ENCODE measurements around the gene SRGN. TPM values are rescaled to one million over a fixed set of nuclear protein-coding genes. Genes with fewer than 3 reads are reported as not detected.

The SRGN gene
- total RNA-seq, 1 experiment from 2014 or later = 0.32 TPM

DNA sequence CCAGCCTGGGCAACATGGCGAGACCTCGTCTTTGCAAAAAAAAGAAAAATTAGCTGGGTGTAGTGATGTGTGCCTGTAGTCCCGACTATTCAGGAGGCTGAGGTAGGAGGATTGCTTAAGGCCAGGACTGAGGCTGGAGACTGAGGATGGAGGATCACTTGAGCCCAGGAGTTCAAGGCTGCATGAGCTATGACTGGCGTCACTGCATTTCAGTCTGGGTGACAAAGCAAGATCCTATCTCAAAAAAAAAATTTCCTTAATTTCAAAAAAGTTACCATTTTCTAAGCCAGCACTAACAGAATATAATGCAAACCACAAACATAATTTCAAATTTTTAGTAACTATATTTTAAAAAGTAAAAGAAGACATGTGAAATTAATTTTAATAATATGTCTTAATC lies 13.4 kb upstream of the SRGN start:
- TF ChIP-seq, protein P1, sequence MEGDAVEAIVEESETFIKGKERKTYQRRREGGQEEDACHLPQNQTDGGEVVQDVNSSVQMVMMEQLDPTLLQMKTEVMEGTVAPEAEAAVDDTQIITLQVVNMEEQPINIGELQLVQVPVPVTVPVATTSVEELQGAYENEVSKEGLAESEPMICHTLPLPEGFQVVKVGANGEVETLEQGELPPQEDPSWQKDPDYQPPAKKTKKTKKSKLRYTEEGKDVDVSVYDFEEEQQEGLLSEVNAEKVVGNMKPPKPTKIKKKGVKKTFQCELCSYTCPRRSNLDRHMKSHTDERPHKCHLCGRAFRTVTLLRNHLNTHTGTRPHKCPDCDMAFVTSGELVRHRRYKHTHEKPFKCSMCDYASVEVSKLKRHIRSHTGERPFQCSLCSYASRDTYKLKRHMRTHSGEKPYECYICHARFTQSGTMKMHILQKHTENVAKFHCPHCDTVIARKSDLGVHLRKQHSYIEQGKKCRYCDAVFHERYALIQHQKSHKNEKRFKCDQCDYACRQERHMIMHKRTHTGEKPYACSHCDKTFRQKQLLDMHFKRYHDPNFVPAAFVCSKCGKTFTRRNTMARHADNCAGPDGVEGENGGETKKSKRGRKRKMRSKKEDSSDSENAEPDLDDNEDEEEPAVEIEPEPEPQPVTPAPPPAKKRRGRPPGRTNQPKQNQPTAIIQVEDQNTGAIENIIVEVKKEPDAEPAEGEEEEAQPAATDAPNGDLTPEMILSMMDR (conservative IDR thresholded peaks at IDR 0.05; ENCODE audit: low read depth, low read length) = no peak
- TF ChIP-seq EZH2 (IDR thresholded peaks at IDR 0.05; ENCODE audit: borderline replicate concordance, low read depth, low read length, poor library complexity, severe bottlenecking) = no peak
- intact Hi-C loops (cut with micrococcal nuclease; ENCODE audit: unreplicated experiment) = no loop called here
- no peaks in the 10 kb centered on the region for H3K9me3 ChIP-seq (ENCODE audit: low read depth, low read length, poor library complexity, severe bottlenecking)
- DNase-seq (ENCODE audit: low spot score) = no peak
- no peaks in the 10 kb centered on the region for H3K27me3 ChIP-seq (replicated peaks; ENCODE audit: insufficient read depth, low read depth, low read length, poor library complexity)
- BruUV-seq (replicated peaks) = no TSS peak
- H3K36me3 ChIP-seq (ENCODE audit: insufficient read depth, low read length, poor library complexity, severe bottlenecking) = no peaks in the 10 kb centered on the region
- CTCF ChIA-PET = no interaction called here
- POLR2A ChIA-PET (ENCODE audit: low non-redundant PET) = no interaction called here
- no peaks in the 10 kb centered on the region for H3K4me1 ChIP-seq (ENCODE audit: insufficient read depth, low read length, poor library complexity, severe bottlenecking)
- H3K4me3 ChIP-seq (ENCODE audit: low read depth, low read length, poor library complexity, severe bottlenecking) = no peak overlapping the region
- no peak overlapping the region for H3K27ac ChIP-seq (ENCODE audit: low read depth, low read length, poor library complexity, severe bottlenecking)

DNA sequence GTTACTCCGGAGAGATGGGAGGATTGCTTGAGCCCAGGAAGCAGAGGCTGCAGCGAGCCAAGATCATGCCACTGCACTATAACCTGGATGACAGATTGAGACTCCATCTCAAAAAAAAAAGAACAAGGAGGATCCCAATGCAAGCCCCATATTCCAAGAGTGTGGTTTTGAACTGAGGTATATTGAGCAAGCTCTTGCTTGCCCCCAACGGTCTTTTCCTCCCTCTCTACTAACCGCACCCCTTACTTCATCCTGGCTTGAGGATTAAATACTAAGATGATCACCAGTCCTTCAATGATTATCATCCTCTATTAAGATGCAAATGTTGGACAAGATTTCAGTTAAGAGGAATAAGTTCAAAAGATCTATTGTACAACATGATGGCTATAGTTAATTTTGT lies 12.5 kb upstream of the SRGN start:
- ChIA-PET POLR2A (ENCODE audit: low non-redundant PET) (no interaction called here), CTCF (no interaction called here)
- DNase-seq (ENCODE audit: low spot score) = no peak
- Histone ChIP-seq H3K4me1 (ENCODE audit: insufficient read depth, low read length, poor library complexity, severe bottlenecking) (no peaks in the 10 kb centered on the region), H3K27ac (ENCODE audit: low read depth, low read length, poor library complexity, severe bottlenecking) (no peak overlapping the region), H3K9me3 (ENCODE audit: low read depth, low read length, poor library complexity, severe bottlenecking) (no peaks in the 10 kb centered on the region), H3K36me3 (ENCODE audit: insufficient read depth, low read length, poor library complexity, severe bottlenecking) (no peaks in the 10 kb centered on the region), H3K4me3 (ENCODE audit: low read depth, low read length, poor library complexity, severe bottlenecking) (no peak overlapping the region), H3K27me3 (replicated peaks; ENCODE audit: insufficient read depth, low read depth, low read length, poor library complexity) (no peaks in the 10 kb centered on the region)
- no TSS peak for BruUV-seq (replicated peaks)
- TF ChIP-seq EZH2 (IDR thresholded peaks at IDR 0.05; ENCODE audit: borderline replicate concordance, low read depth, low read length, poor library complexity, severe bottlenecking) = no peak
- TF ChIP-seq, protein P1 (conservative IDR thresholded peaks at IDR 0.05; ENCODE audit: low read depth, low read length) = no peak
- intact Hi-C loops (cut with micrococcal nuclease; ENCODE audit: unreplicated experiment) = no loop called here

DNA sequence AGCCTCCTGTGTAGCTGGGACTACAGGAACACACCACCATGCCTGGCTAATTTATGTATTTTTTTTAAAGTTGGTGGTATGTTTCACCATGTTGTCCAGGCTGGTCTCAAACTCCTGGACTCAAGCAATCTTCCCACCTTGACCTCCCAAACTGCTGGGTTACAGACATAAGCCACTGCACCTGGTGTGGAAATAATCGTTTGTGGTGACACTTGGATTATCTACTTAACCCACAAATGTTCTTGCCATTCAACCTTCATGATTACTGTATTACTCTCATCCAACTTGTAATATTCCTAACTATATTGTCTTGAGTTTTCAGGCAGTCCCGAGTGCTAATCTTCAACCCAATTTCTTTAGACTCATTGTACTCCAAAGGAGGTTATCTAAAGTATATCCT lies 9.6 kb upstream of the SRGN start:
- Histone ChIP-seq H3K36me3 (ENCODE audit: insufficient read depth, low read length, poor library complexity, severe bottlenecking) (no peaks in the 10 kb centered on the region), H3K4me3 (ENCODE audit: low read depth, low read length, poor library complexity, severe bottlenecking) (no peak overlapping the region), H3K9me3 (ENCODE audit: low read depth, low read length, poor library complexity, severe bottlenecking) (no peaks in the 10 kb centered on the region), H3K27me3 (replicated peaks; ENCODE audit: insufficient read depth, low read depth, low read length, poor library complexity) (no peaks in the 10 kb centered on the region), H3K4me1 (ENCODE audit: insufficient read depth, low read length, poor library complexity, severe bottlenecking) (no peaks in the 10 kb centered on the region), H3K27ac (ENCODE audit: low read depth, low read length, poor library complexity, severe bottlenecking) (no peak overlapping the region)
- DNase-seq (ENCODE audit: low spot score) = no peak
- no TSS peak for BruUV-seq (replicated peaks)
- ChIA-PET CTCF (no interaction called here), POLR2A (ENCODE audit: low non-redundant PET) (no interaction called here)
- no peak for TF ChIP-seq EZH2 (IDR thresholded peaks at IDR 0.05; ENCODE audit: borderline replicate concordance, low read depth, low read length, poor library complexity, severe bottlenecking)
- TF ChIP-seq, protein P1 (conservative IDR thresholded peaks at IDR 0.05; ENCODE audit: low read depth, low read length) = no peak
- intact Hi-C loops (cut with micrococcal nuclease; ENCODE audit: unreplicated experiment) = no loop called here

All from A673 (cell line).